ENCODE data around the gene KRTAP12-4.
"Not testable (repeated sequence)": the region's sequence is repeated elsewhere in the genome, so short reads cannot be mapped to it uniquely, and the experiment has no call there.

KRTAP12-4 gene

GRCh38 chr21:44694776-44695175 lies 40.3 kb upstream of the KRTAP12-4 start (continued):
- TF ChIP-seq POU6F1 (CRISPR knock-in tag; IDR thresholded peaks at IDR 0.05; ENCODE audit: borderline replicate concordance, low read depth) (no peak), OSR1 (CRISPR knock-in tag; IDR thresholded peaks at IDR 0.05) (no peak), ZFP30 (CRISPR knock-in tag; IDR thresholded peaks at IDR 0.05) (no peak), BACH2 (CRISPR knock-in tag; IDR thresholded peaks at IDR 0.05; ENCODE audit: borderline replicate concordance) (no peak), SNAI2 (CRISPR knock-in tag; IDR thresholded peaks at IDR 0.05) (no peak), ARNTL (CRISPR knock-in tag; IDR thresholded peaks at IDR 0.05; ENCODE audit: borderline replicate concordance, low read depth) (no peak)

- TF ChIP-seq PATZ1 (CRISPR knock-in tag; IDR thresholded peaks at IDR 0.05; ENCODE audit: borderline replicate concordance) (no peak), CSDC2 (CRISPR knock-in tag; IDR thresholded peaks at IDR 0.05) (no peak), ZNF565 (CRISPR knock-in tag; conservative IDR thresholded peaks at IDR 0.05; ENCODE audit: low read depth) (no peak), TSHZ2 (CRISPR knock-in tag; IDR thresholded peaks at IDR 0.05) (no peak), GLIS3 (CRISPR knock-in tag; IDR thresholded peaks at IDR 0.05) (no peak), SNAI2 (CRISPR knock-in tag; IDR thresholded peaks at IDR 0.05) (no peak), ESRRG (CRISPR knock-in tag; IDR thresholded peaks at IDR 0.05) (no peak), OSR1 (CRISPR knock-in tag; IDR thresholded peaks at IDR 0.05) (no peak), CREB5 (CRISPR knock-in tag; IDR thresholded peaks at IDR 0.05; ENCODE audit: low read depth) (no peak), ZFP3 (CRISPR knock-in tag; IDR thresholded peaks at IDR 0.05) (no peak), POU6F1 (CRISPR knock-in tag; IDR thresholded peaks at IDR 0.05; ENCODE audit: borderline replicate concordance, low read depth) (no peak), CSRNP3 (CRISPR knock-in tag; IDR thresholded peaks at IDR 0.05) (no peak), TCF4 (CRISPR knock-in tag; IDR thresholded peaks at IDR 0.05; ENCODE audit: borderline replicate concordance) (no peak), BACH2 (CRISPR knock-in tag; IDR thresholded peaks at IDR 0.05; ENCODE audit: borderline replicate concordance) (no peak), RARB (CRISPR knock-in tag; IDR thresholded peaks at IDR 0.05) (no peak), ZNF70 (CRISPR knock-in tag; IDR thresholded peaks at IDR 0.05) (no peak)
- no peak for ATAC-seq
Measured at GRCh38 chr21:44692798-44693512, 38.5 kb upstream of the KRTAP12-4 start.

- no peak for ATAC-seq
- no peak for TF ChIP-seq ESRRG (CRISPR knock-in tag; IDR thresholded peaks at IDR 0.05)
- no peak for TF ChIP-seq SNAI2 (CRISPR knock-in tag; IDR thresholded peaks at IDR 0.05)
- no peak for TF ChIP-seq PPARA (CRISPR knock-in tag; IDR thresholded peaks at IDR 0.05; ENCODE audit: borderline replicate concordance)
- no peak for TF ChIP-seq PATZ1 (CRISPR knock-in tag; IDR thresholded peaks at IDR 0.05; ENCODE audit: borderline replicate concordance)
- no peak for TF ChIP-seq CREB5 (CRISPR knock-in tag; IDR thresholded peaks at IDR 0.05; ENCODE audit: low read depth)
- no peak for TF ChIP-seq ZFP30 (CRISPR knock-in tag; IDR thresholded peaks at IDR 0.05)
- no peak for TF ChIP-seq ISL1 (CRISPR knock-in tag; IDR thresholded peaks at IDR 0.05)
- no peak for TF ChIP-seq ARNTL (CRISPR knock-in tag; IDR thresholded peaks at IDR 0.05; ENCODE audit: borderline replicate concordance, low read depth)
- no peak for TF ChIP-seq OSR1 (CRISPR knock-in tag; IDR thresholded peaks at IDR 0.05)
- TF ChIP-seq BACH2 (CRISPR knock-in tag; IDR thresholded peaks at IDR 0.05; ENCODE audit: borderline replicate concordance), result no peak
Measured at GRCh38 chr21:44691686-44692085, 37.2 kb upstream of the KRTAP12-4 start.

- not testable (repeated sequence) for ATAC-seq
Measured at GRCh38 chr21:44689740-44690139, 35.3 kb upstream of the KRTAP12-4 start.
